ENCODE results near the gene NEURL4.

Gene NEURL4

DNA sequence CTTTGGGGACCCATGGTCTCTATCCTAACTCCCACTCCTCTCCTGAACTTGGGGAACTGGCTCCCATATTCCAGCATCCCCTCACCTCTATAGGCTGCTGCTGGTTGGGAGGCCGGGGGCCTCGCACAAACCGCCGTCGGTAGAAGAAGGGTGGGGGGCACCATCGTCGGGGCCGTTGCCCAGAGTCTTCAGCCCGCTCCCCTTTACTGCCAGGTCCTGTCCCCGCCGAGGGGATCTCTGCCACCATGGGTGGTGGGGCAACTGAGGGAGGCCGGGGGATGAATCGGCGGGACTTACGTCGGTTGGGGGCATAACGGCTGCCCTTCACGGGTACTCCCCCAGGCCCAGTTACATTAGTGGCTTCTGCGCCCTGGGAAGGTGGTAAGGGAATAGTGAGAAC is 39.0 kb downstream of the NEURL4 start:
- POLR2A ChIA-PET (ENCODE audit: low non-redundant PET), result no interaction called here

DNA sequence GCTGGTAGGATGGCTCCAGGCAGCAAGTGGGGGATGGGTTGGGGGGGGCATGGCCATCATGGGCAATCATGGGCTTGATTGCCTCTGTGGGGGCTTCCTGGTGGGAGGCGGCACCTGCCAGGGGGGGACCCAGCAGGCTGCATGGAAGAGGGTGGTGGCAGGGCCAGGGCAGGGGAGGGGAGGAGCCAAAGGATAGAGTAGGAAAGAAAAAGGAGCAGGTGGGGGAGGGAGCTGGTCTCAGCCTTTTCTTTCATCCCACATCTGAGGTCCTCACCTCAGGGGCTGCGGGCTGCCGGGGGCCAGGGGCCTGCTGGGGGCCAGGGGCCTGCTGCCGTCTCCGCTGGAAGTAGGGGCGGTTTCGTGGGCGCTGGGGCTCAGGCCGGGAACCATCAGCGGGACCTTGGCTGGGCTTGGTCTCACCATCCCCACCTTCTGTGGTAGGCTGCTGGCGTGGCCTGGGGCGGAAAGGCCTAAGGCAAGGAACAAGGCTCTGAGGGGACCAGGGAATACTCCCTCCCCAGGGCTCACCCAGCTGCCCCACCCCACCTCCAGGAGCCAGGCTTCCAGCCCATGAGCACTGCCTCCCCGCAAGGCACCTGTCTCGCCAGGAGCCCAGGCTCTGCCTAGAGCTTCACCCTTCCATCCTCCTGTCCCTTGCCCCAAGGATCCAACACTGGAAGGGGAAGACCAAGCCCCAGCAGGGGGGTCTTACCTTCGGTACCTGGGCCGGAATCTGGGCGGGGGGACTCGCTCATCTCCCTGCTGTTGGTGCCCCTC is 39.7 kb downstream of the NEURL4 start:
- POLR2A ChIA-PET (ENCODE audit: low non-redundant PET), result no interaction called here
- TF ChIP-seq, protein P1, sequence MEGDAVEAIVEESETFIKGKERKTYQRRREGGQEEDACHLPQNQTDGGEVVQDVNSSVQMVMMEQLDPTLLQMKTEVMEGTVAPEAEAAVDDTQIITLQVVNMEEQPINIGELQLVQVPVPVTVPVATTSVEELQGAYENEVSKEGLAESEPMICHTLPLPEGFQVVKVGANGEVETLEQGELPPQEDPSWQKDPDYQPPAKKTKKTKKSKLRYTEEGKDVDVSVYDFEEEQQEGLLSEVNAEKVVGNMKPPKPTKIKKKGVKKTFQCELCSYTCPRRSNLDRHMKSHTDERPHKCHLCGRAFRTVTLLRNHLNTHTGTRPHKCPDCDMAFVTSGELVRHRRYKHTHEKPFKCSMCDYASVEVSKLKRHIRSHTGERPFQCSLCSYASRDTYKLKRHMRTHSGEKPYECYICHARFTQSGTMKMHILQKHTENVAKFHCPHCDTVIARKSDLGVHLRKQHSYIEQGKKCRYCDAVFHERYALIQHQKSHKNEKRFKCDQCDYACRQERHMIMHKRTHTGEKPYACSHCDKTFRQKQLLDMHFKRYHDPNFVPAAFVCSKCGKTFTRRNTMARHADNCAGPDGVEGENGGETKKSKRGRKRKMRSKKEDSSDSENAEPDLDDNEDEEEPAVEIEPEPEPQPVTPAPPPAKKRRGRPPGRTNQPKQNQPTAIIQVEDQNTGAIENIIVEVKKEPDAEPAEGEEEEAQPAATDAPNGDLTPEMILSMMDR (conservative IDR thresholded peaks at IDR 0.05; ENCODE audit: low read depth), result no peak

More for the DNA sequence above, 39.0 kb downstream of the NEURL4 start:
- CTCF ChIA-PET, result interaction anchor here (0.6 to 1.2 kb wide), 3 partner anchors 10 to 245 kb away, joined by 3 to 6 read pairs (median 3); no protein-coding TSS in a partner anchor
- TF ChIP-seq, protein P1 (conservative IDR thresholded peaks at IDR 0.05; ENCODE audit: low read depth), result no peak
- DNase-seq (ENCODE audit: low spot score), result no peak
- H3K27ac ChIP-seq, result no peak overlapping the region

DNA sequence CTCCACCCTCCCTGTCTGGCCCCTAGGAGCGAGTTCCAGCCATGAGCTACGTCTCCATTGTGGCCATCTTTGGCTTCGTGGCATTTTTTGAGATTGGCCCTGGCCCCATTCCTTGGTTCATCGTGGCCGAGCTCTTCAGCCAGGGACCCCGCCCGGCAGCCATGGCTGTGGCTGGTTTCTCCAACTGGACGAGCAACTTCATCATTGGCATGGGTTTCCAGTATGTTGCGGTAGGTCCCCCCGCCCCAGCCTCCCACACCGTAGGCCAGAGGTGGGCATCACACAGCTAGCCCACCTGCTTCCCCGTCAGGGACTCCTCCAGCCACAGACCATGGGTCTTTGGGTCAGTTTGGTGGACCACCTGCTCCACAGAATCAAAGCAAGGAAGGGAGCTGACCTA is 43.5 kb downstream of the NEURL4 start:
- CTCF ChIA-PET, result interaction anchor here (0.8 to 3.5 kb wide), 2 partner anchors 11 to 240 kb away, joined by 3 to 22 read pairs; no protein-coding TSS in a partner anchor
- POLR2A ChIA-PET (ENCODE audit: low non-redundant PET), result no interaction called here
- no peak for DNase-seq (ENCODE audit: low spot score)

More for the DNA sequence above, 39.7 kb downstream of the NEURL4 start:
- H3K27ac ChIP-seq, result no peak overlapping the region
- no peak for DNase-seq (ENCODE audit: low spot score)
- CTCF ChIA-PET, result interaction anchor here (0.7 kb wide), 1 partner anchor 244 kb away, joined by 3 read pairs; no protein-coding TSS in a partner anchor

DNA sequence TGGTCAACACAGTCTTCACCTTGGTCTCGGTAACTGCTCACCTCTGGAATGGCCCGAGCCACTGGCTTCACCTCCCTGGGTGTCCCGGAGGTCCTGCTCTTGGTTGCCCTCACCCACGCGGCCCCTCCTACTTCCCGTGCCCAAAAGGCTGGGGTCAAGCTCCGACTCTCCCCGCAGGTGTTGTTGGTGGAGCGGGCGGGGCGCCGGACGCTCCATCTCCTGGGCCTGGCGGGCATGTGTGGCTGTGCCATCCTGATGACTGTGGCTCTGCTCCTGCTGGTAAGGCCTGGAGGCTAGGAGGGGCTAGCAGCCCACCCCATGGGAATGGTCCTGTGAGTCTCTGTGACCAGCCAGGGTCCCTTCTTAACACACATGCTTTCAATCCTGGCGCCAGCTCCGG is 44.2 kb downstream of the NEURL4 start:
- CTCF ChIA-PET, result interaction anchor here (0.6 to 3.5 kb wide), 4 partner anchors 12 to 152 kb away, joined by 3 to 22 read pairs (median 4); no protein-coding TSS in a partner anchor
- POLR2A ChIA-PET (ENCODE audit: low non-redundant PET), result no interaction called here
- no peak for DNase-seq (ENCODE audit: low spot score)
- no peak overlapping the region for H3K27ac ChIP-seq
- TF ChIP-seq, protein P1 (conservative IDR thresholded peaks at IDR 0.05; ENCODE audit: low read depth), result no peak

More for the DNA sequence above, 43.5 kb downstream of the NEURL4 start:
- TF ChIP-seq, protein P1 (conservative IDR thresholded peaks at IDR 0.05; ENCODE audit: low read depth), result no peak
- no peak overlapping the region for H3K27ac ChIP-seq

DNA sequence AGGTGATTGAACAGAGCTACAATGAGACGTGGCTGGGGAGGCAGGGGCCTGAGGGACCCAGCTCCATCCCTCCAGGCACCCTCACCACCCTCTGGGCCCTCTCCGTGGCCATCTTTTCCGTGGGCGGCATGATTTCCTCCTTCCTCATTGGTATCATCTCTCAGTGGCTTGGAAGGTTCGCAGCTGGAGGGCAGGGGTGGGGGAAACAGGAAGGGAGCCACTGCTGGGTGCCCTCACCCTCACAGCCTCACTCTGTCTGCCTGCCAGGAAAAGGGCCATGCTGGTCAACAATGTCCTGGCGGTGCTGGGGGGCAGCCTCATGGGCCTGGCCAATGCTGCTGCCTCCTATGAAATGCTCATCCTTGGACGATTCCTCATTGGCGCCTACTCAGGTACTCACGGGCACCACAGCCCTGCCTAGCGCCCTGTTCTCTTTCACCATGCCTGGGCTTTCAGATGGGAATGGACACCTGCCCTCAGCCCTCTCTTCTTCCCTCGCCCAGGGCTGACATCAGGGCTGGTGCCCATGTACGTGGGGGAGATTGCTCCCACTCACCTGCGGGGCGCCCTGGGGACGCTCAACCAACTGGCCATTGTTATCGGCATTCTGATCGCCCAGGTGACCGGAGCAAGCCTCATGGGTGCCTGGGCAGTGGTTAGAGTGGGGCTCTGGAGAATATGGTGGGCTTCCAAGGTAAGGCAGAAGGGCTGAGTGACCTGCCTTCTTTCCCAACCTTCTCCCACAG is 45.5 kb downstream of the NEURL4 start:
- CTCF ChIA-PET, result interaction anchor here (3.5 kb wide), 1 partner anchor 13 kb away, joined by 22 read pairs; no protein-coding TSS in a partner anchor
- no peak overlapping the region for H3K27ac ChIP-seq
- POLR2A ChIA-PET (ENCODE audit: low non-redundant PET), result no interaction called here
- DNase-seq (ENCODE audit: low spot score), result no peak
- TF ChIP-seq, protein P1 (conservative IDR thresholded peaks at IDR 0.05; ENCODE audit: low read depth), result no peak

DNA sequence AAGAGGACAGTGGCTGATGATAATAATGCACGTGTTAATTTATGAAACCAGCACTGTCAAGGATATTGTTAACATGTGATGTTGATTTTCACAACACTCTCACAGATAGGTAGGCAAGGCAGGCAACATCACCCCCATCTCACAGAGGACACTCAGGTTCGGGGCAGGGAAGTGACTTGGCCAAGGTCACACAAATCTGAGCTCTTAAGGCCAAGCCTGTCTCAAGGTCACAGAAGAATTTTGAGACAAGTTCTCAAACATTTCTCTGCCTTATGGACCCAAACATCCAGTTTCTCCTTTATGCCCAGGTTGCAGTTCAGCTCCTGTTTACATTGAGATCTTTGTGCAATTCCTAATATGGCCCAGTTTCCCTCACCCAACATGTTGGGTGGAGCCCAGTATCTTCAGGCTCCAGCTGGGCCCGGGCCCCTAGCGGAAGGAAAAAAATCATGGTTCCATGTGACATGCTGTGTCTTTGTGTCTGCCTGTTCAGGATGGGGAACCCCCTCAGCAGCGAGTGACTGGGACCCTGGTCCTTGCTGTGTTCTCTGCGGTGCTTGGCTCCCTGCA is 46.3 kb downstream of the NEURL4 start:
- no peak for DNase-seq (ENCODE audit: low spot score)
- no peak overlapping the region for H3K27ac ChIP-seq
- CTCF ChIA-PET, result interaction anchor here (3.5 to 4.4 kb wide), 2 partner anchors 13 to 14 kb away, joined by 22 to 48 read pairs; no protein-coding TSS in a partner anchor
- POLR2A ChIA-PET (ENCODE audit: low non-redundant PET), result no interaction called here
- TF ChIP-seq, protein P1 (conservative IDR thresholded peaks at IDR 0.05; ENCODE audit: low read depth), result no peak
